ENCODE results near the gene TPK1.
A peak's percentile ranks its signal among the peaks of the same experiment; 100 is the strongest.
"Not testable (repeated sequence)": the region's sequence is repeated elsewhere in the genome, so short reads cannot be mapped to it uniquely, and the experiment has no call there.

The TPK1 gene

GRCh38 chr7:144454256-144455039 lies 381.4 kb downstream of the TPK1 start:
- DNase-seq, result no peak

GRCh38 chr7:144452064-144452463 lies 383.8 kb downstream of the TPK1 start:
- no peak for DNase-seq

GRCh38 chr7:144445590-144445989 lies 390.3 kb downstream of the TPK1 start:
- no peak for DNase-seq

GRCh38 chr7:144439717-144440205 lies 396.1 kb downstream of the TPK1 start:
- DNase-seq, result no peak

GRCh38 chr7:144438759-144439158 lies 397.1 kb downstream of the TPK1 start:
- DNase-seq, result no peak

- peak; percentile 62 for DNase-seq
Observed at GRCh38 chr7:144437370-144438191, 398.3 kb downstream of the TPK1 start.

- DNase-seq, result no peak
Observed at GRCh38 chr7:144436500-144436899, 399.4 kb downstream of the TPK1 start.

GRCh38 chr7:144428431-144428830 lies 407.4 kb downstream of the TPK1 start:
- no peak for DNase-seq

GRCh38 chr7:144427539-144427938 lies 408.3 kb downstream of the TPK1 start:
- not testable (repeated sequence) for DNase-seq

GRCh38 chr7:144418931-144419330 lies 416.9 kb downstream of the TPK1 start:
- not testable (repeated sequence) for DNase-seq

GRCh38 chr7:144416341-144416740 lies 419.5 kb downstream of the TPK1 start:
- DNase-seq, result no peak

- no peak for DNase-seq
Observed at GRCh38 chr7:144415858-144416257, 420.0 kb downstream of the TPK1 start.

- DNase-seq, result no peak
Observed at GRCh38 chr7:144414815-144415214, 421.0 kb downstream of the TPK1 start.

GRCh38 chr7:144410441-144410840 lies 425.4 kb downstream of the TPK1 start:
- DNase-seq, result no peak

GRCh38 chr7:144408121-144408520 lies 427.7 kb downstream of the TPK1 start:
- no peak for DNase-seq

- DNase-seq, result no peak
Observed at GRCh38 chr7:144407266-144407931, 428.5 kb downstream of the TPK1 start.

- no peak for DNase-seq
Observed at GRCh38 chr7:144404946-144405345, 430.9 kb downstream of the TPK1 start.

- DNase-seq, result no peak
Observed at GRCh38 chr7:144403649-144404061, 432.2 kb downstream of the TPK1 start, which contains the start of gene NOBOX. Gene NOBOX, minus strand, starts transcription at chr7:144403693.

- DNase-seq, result no peak
Observed at GRCh38 chr7:144403102-144403501, 432.8 kb downstream of the TPK1 start.
